T1000 (cell line): Measurements from ENCODE around the gene LHFPL6.

ENCODE experiments used
- DNase-seq: peaks from one replicate; lab custom pipeline; 2025; ENCODE audit warnings: mixed read lengths; lab: John Stamatoyannopoulos, UW

The LHFPL6 gene

DNA sequence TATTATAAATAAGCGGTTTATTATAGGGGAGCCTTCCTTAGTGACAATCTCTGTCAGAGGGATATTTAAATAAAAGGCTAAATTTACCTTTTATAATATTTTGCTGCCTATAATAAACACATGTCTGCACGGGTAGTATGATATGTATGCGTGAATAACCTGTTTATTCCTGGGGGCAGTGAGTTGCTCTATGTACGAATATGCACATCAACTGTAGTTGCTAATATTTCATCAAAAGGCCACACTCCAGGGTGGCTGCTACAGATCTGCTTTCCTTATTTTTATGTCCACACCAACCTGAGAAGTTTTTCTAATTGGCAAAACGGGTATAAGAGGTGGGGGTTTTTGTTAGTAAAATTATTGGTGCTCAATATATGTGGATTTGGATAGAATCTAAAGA lies 192.0 kb downstream of the LHFPL6 start:
- no peak for DNase-seq

DNA sequence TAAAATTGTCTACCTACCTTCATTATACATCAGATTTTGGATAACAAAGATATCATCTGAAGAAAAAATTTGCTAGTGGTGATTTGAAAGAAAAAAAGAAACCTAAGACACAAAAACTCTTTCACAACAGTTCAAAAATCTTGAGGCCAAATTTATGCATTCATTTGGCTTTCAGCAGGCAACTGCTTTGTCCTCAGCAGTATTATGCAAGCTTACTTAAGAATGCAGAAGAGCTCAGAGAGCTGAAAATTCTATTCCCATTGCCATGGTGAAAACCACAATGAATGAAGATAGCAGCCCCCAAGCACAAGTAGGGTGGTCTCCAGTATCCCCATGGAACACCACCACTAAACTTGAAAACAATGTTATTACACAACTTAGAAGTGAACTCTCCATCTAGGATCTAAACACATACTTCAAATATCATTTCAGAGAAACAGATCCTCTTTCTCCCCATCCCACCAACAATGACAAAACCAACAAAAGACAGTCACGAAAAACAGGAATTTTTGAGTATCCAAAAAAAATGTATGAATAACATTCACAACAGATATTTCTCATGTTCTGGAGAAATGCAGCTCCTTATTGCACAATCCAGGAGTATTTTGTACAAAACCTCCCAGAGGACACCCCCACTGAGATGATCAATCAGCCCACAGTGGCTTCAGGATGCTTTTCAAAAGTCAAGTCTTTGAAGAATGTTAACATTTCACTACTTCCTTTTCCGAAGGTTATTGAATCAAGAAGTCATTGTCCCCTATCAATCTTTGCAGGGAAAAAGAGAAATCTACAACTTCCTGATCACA lies 192.7 kb downstream of the LHFPL6 start:
- no peak for DNase-seq

DNA sequence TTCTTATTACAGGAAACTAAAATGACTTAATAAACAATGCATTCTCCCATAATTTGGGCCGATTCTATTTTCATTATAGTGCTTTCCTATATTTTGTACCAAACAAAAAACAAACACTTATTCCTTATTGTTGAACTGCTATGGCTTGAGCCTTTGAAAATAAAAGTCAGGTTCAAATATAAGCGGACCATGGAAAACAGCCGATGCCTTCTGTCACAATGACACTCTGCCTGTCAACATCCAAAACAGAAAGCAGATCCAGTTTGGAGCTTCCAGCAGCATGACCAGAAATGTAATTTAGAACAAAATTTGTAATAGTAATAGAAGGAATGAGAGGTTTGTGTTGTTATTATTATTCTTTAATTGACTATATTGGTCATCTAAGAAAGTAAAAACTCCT lies 194.5 kb downstream of the LHFPL6 start:
- no peak for DNase-seq

DNA sequence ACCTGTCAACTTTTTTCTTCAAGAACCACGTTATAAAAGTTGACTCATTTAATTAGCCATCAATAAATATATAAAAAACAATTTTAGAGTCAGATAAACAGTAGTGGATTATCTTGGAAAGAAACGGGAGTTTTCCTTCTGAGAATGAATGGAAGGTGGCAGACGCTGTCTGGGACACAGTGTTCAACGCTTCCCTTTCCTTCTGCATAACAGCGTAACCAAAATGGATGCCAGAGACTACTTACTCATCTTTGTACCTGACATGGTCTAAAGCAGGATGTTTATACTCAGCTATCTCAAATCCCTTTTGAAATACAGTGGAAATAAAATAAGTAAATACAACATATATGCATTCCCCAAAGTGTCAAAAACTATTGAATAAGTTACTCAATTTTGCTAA lies 195.2 kb downstream of the LHFPL6 start:
- no peak for DNase-seq

DNA sequence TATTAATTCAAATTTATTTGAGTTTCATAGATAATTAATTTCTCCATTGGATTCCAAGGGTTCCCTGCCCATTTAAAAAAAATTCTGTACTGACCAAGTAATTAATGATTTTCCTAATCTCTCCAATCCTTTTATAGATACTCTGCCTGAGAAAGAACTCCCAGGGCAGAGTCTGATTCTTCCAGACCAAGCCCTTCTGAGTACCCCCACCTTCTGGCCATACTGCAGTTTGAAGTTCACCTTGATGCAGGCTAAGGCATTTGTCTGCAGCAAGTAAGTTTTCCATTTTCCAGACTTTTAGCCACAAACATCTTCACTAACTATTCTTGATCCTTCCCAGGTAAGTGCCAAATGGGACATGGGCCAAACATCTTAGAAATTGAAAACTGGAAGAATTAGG lies 195.9 kb downstream of the LHFPL6 start:
- DNase-seq, result no peak

DNA sequence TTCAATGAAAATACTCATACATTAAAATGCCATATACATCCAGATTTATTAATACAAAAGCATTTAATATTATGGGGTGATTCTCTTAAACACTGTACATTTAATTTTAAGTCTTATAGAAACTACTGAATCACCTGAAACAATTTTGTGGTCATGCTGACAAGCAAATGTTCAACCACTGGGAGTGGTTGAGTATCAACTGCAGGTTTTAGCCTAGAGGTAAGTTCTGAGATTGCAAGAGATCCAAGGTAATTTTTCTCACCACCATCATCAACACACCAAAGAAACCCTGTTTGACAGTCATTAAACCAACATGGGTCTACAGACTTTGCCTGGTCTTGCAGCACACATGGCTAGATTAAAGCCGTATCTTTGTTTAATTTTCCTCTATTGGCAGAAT lies 196.3 kb downstream of the LHFPL6 start:
- DNase-seq, result no peak

DNA sequence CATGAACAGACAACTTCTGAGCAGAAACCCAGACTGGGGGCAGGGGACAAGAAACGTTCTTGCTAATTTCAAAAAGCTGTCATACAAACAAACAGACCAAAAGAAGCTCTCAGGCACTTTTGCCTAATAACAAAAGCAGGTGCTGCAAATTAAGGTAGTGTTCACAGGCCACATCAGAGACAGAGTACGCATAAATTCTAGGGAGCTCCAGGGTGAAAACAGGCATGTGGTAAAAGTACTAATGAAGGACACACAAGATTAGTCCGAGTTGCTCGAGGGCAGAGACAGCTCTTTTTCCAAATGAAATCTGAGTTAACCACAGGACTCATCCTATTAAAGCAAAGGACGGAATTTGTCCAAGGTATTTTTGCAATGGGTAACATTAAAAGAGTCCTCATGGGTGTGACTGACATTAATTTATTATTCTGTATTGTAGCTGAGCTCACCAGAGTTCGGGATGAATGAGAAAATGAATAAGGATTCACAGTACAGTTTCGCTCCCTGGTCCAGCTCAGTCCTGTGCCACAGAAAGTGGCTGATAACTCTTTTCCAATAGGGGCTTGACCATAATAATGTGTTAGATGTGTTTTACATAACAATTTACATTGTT lies 197.3 kb downstream of the LHFPL6 start:
- DNase-seq, result no peak

DNA sequence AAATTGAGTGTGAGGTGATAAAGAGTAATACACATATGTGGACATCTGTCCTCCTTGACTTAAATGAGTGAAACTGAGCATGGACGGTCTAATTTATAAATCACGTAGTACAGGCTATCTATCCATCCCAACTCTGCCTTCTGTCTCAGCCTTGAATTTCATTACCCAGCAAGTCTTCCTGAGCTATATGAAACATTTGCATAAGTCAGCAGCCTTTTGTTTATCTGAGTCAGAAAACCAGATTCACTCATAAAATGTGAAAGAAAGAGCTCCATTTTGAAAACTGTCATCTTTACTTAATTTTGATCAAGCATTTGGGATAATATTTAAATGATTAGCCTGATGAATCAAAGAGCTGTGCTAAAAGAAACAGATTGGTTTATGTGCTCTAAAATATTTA lies 197.9 kb downstream of the LHFPL6 start:
- no peak for DNase-seq

DNA sequence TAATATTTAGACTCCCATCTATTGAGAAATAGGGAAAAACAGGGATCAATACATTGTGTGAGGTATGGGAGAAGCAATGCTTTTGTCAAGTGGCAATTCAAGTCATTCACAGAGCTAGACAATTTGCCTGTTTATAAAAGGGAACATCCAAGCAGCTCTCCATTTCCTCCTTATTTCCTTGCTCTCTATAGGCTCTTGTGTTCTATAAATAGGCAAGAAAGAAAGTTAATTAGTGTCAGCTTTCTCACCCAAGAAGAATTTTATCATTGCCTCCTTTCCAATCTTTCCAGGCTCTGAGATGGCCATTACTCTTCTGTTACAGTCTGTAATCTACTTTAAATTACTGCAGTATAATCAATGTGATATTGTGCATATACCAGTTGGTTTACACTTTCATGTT lies 199.9 kb downstream of the LHFPL6 start:
- no peak for DNase-seq

DNA sequence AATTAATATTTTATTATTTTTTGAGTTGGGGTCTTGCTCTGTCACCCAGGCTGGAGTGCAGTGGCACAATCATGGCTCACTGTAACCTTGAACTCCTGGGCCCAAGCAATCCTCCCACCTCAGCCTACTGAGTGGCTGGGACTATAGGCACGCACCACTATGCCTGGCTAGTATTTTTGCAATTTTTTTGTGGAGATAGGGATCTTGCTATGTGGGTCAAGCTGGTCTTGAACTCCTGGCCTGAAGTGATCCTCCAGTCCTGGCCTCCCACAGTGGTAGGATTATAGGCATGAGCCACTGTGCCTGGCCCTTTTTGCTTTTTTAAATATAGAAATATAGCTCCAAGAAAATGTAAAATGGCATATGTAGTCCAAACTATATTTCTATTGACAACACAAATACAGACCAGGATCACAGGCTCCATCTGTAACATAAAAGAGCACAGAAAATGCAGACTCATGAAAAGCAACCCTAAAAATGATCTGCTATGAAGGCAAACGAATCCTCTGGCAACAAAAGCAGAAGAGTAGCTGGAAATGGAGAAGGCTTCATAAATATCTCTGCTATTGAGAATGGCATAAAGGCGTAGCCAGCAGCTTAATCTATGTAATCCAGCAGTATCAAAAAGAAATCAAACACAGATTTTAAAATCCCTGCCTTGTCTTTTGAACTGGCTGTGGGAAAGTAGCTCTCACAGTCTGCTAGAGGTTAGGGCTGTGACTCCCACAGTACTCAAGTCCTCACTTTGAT lies 200.6 kb downstream of the LHFPL6 start:
- no peak for DNase-seq

DNA sequence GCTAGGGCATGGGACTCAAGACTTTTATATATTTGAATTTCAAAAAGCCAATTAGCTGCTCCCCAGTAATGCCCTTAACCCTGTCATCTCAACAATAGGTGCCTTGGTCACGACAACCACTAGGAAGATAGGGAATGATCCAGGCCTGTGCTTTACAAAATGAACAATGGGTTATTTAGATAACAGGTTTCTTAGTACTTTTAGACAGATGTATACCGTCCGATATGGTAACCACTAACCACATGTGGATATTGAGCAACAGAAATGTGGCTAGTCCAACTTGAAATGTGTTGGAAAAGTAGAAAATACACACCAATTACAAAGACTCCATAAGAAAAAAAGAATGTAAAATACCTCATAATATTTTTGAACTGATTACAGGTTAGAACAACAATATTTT lies 201.2 kb downstream of the LHFPL6 start:
- no peak for DNase-seq

DNA sequence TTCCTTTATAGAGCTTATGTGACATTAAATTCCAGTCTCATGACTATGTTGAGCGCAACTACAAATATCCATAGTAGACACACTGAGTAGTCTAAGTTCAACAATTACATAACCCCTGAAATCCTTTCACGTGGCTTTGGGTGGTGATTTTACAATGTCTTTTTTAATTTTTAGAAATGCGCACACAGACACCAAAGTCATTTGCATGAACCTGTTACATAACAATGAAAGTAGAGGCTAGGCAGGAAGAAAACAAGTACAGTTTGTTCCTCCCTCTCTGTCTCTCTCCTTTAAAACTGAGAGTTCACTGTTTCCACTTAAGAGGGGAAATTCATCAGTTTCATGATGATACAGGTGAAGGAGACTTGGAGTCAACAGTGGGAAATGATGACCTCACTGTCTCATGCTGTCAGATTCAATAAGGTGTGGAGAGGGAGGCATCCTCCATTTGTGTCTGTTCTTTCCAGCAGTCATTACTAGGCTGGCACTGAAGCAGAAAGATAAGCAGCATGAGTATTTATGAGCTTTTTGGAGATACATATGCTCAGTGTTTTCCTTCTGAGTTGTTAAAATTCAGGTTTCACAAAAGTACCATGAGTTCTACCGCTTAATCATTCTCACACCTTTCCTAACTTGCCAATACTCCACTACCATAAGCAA lies 201.8 kb downstream of the LHFPL6 start:
- no peak for DNase-seq

DNA sequence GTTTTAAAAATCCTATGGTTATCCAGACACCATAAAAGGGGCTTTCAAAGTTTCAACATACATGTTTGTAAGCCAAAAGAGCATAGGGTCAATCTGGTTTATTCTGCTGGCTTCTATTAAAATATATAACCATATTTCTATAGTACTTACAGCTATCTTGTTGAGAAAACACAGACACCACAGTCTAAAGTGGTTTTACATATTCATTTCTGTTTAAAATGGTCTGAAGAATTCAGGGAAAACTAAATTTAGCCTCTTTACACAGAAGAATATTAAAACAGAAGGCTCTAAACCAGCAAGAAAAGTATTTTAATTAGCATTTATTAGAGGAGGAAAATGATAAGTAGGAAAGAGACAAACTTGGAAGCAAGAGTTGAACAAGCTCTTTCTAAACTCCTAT lies 203.9 kb downstream of the LHFPL6 start:
- DNase-seq, result no peak

DNA sequence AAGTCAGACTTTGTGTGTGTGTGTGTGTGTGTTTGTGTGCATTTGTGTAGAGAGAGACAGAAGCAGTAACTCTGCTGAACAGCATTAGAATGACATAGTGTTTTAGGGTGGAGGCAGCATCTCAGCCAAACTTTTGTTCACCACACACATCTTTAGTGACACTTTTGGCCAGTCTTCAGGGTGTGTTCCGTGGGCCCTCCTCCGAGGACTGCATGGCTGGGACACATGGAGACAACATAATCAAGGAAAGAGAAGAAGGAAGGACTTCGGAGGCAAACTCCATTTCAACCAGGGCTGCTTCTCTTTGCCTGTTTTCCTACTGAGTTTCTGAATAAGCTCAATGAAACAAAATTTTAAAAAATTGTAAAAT lies 205.1 kb downstream of the LHFPL6 start:
- no peak for DNase-seq

DNA sequence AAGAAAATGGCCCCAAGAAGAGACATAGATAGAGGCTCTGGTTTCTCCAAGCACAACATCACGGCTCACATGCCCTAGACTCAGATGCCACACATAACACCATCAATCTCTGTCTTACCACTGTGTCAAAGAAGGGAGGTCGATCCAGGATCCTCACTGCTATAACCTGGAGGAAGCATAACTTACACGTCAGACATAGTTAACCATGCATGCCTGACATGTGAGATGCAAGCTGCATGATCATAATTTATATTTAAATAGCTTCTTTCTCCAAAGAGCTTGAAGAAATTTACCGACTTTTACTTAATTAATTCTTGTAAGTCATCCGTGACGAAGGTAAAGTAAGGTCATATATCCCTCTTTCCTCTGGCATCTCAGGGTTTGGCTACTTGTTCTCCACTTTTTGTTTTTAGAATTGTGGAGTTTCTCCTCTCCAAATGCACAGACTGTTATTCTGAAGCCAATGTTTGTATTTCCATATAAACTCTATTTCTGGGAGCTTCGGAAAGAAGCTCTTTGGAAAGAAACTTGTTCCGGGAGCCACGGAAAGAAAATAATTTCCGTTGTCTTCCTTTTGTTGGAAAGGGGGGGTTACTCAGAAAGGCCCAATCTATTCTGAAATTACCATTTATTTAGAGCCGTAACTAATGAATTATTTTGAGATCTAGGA lies 205.6 kb downstream of the LHFPL6 start:
- no peak for DNase-seq

DNA sequence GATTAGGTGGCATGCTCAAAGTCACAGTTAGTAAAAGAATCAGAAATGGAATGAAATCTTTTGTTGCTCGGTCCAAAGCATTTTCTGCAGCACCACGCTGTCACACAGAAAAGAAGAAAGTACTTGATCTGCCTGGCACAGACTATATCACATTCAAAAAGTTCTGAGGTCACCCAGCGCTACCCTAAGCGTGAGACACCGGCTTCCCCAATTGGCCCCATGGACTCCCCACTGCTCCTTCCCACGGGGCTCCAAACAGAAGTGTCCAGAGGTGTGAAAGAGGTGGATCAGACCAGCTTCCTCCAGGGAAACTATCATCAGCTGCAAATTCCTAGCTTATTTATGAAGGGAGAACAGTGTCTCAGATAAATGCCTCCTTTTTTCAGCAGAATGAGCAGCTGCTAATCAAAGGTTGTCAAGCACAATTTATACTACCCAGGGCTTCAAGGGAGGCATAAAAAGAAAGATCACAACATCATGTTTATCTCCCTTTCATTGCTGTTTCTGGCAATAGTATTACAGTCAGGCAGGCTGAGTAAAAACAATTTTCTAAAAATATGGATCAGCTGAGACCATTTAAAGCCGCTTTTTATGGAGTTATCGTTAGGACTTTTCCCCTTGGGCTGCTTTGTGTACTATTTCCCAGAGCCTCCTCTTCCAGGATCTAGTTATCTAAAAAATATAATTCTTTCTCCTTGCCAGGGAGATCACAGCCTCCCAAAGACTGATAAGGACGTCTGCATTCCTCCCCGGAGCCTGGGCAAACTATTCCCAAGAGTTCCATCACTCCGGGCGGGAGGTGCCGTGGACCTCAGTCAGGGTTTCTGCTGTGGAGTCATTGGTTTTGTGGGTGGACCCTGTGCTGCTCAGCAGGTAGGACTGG lies 208.0 kb downstream of the LHFPL6 start:
- no peak for DNase-seq

DNA sequence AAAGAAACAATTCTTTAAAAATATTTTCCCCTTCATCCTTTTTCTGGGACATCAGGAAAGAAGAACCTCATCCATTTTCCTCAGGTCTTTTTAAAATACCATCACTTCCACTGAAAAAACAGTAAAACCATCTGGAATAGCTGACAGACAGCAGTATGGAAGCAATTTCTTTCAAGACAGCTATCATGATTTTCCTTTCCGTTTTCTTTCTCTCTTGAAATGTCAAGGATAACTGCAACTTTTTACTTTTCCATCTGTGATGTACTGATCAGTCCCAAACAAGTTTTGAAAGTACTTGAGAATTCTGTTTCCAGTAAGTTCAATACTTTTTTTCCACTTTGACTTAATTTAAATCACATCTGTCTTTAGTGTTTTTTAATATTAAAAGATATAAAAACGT lies 211.2 kb downstream of the LHFPL6 start:
- DNase-seq, result no peak

DNA sequence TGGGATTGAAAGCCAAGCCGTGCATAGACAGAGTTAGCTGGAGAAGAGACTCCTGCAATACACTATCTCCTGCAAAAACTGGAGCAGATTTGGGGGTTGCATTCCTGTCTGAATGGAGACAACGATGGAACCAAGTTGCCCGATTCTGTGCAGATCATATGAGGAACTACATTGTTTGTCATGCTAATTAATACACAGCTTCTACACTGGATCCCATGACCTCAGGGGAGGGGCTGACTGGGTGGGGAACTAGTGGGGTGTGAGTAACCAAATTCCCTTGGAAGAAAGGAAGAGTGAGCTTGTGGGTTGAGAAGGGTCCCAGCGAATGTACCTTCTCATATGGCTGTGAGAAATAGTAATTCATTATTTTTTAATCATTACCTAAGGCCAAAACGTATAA lies 214.0 kb downstream of the LHFPL6 start:
- no peak for DNase-seq

DNA sequence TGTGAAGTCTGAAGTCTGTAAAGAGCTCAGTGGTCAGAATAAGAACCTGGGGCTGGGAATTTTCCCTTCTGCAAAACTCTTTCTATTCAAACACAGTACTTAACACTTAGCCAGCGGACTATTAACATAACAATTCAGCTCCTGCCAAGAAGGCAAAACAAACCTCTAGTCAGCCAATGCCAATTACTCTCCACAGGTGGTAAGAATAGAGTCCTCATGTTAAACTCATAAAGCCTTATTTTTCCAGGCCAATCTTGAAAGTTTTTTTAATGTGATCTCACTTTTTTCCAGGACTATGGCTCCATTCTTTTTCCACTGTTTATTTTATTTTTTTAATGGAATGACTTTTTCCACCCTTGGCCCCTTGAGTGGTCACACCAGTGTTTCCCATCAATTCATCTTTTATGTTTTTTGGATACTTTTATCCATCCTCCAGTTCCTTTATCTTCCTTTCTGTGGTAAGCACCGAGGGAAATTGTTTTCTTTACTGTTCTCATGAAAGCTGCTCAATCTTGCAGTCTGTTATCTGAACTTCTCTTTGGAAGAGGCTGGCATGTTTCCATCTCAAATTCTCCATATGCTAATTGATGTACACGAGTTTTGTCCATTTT lies 217.3 kb downstream of the LHFPL6 start:
- DNase-seq, result no peak

DNA sequence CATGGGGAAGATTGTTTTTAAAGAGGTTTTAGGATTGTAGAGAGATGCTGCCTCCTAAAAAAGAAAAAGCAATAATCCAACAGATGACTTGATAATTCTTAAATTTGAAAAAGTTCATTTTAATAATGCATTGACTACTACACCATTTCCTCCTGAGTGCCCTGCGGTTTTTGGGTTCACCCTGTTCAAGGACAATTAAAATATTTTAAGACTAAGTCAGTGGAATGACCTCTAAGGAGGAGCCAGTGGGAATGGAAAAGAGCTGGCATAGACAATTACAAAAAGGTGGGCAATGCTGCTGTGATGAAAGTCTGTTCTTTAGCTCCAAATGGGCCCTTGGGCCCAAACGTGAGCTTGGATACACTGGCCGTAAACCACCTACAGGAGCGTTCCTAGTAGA lies 217.8 kb downstream of the LHFPL6 start:
- no peak for DNase-seq

DNA sequence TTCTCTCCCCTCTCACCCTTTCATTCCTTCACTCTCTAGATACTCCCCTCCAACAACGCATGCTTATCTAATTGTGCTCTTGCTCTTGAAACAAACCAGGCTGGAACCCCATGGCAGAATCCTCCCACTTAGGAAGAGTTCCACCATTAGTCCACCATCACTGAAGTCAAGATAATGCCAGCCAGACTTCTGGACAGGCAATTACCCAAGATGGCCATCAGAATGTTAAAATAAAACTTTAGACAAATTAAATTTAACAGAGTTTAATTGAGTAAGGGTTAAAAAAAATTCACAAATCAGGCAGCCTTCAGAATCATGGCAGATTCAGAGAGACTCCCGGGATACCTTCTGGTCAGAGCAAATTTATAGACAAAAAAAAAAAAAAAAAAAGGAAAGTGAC lies 221.5 kb downstream of the LHFPL6 start:
- DNase-seq, result no peak
